Stimulated activated CD4-positive, alpha-beta T cell treated with anti-CD3 and anti-CD28 coated beads, TNF-alpha, amount 100 ng/mL, for 24 hours (primary cell): ENCODE results near the gene BCL7A.
"Not testable (repeated sequence)": the region's sequence is repeated elsewhere in the genome, so short reads cannot be mapped to it uniquely, and the experiment has no call there.

Experiments
- DNase-seq, 3 experiments: peaks; one replicate each; pipeline ENCODE4 v3.0.0-alpha.2; 2020; ENCODE audit warnings: low read depth in 3 of 3

BCL7A gene

GRCh38 chr12:122093098-122093883 lies 71.6 kb downstream of the BCL7A start:
- DNase-seq: no peak

GRCh38 chr12:122094137-122094734 lies 72.6 kb downstream of the BCL7A start:
- DNase-seq: no peak

GRCh38 chr12:122094735-122095631 lies 73.3 kb downstream of the BCL7A start:
- DNase-seq: no peak

GRCh38 chr12:122096014-122096413 lies 74.3 kb downstream of the BCL7A start:
- DNase-seq: no peak

- no peak for DNase-seq
Observed at GRCh38 chr12:122096591-122097149, 75.0 kb downstream of the BCL7A start.

GRCh38 chr12:122097584-122097926 lies 75.9 kb downstream of the BCL7A start:
- DNase-seq: no peak

- DNase-seq: no peak
Observed at GRCh38 chr12:122097927-122098756, 76.5 kb downstream of the BCL7A start.

GRCh38 chr12:122099280-122099749 lies 77.6 kb downstream of the BCL7A start:
- DNase-seq: no peak

GRCh38 chr12:122099856-122100255 lies 78.2 kb downstream of the BCL7A start:
- no peak for DNase-seq

- DNase-seq: no peak
Observed at GRCh38 chr12:122100568-122100967, 78.9 kb downstream of the BCL7A start.

GRCh38 chr12:122102331-122102730 lies 80.6 kb downstream of the BCL7A start:
- no peak for DNase-seq

GRCh38 chr12:122104844-122105243 lies 83.2 kb downstream of the BCL7A start:
- no peak for DNase-seq

GRCh38 chr12:122105496-122105895 lies 83.8 kb downstream of the BCL7A start:
- not testable (repeated sequence) for DNase-seq

GRCh38 chr12:122106843-122107242 lies 85.2 kb downstream of the BCL7A start:
- no peak for DNase-seq

- no peak for DNase-seq
Observed at GRCh38 chr12:122107261-122107660, 85.6 kb downstream of the BCL7A start.

- DNase-seq: no peak
Observed at GRCh38 chr12:122111089-122111641, 89.5 kb downstream of the BCL7A start.
